Activated CD4-positive, alpha-beta T cell treated with anti-CD3 and anti-CD28 coated beads for 1 hour (primary cell): ENCODE data around the gene SDK1.

Source experiments
- DNase-seq: peaks from one replicate; pipeline ENCODE4 v3.0.0-alpha.2; 2020

SDK1 gene

DNA sequence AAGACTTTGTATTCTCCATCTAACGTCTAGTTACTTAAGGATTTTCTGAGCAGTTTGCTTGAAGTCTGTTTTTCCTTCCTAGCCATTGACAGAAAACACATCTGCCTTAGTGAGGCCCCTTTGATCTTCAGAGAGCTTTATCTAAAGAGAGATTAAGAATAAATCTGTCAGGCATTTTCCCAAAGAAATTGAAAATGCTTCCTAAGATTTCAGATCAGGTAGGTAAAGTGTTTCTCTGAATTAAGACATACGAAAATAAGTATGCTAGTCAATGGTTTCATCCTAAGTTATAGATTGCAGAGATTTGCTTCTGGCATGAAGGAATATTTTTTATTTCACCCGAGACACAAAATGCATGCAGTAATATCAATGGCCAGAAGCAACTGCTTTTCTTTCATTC lies 168.6 kb downstream of the SDK1 start:
- no peak for DNase-seq

DNA sequence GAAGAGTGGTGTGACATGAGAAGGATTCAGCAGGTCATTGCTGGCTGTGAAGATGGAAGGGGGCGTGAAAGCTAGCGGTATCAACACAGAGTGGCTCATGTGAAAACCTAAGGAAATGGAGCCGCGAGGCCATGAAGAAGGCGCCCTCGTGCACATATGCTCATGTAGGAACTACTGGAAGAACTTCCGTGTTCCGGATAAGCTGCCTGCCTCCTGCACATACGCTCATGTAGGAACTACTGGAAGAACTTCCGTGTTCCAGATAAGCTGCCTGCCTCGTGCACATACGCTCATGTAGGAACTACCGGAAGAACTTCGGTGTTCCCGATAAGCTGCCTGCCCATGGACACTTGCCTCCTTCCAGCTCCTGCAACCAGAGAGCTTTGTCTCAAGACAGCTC lies 179.1 kb downstream of the SDK1 start:
- no peak for DNase-seq

DNA sequence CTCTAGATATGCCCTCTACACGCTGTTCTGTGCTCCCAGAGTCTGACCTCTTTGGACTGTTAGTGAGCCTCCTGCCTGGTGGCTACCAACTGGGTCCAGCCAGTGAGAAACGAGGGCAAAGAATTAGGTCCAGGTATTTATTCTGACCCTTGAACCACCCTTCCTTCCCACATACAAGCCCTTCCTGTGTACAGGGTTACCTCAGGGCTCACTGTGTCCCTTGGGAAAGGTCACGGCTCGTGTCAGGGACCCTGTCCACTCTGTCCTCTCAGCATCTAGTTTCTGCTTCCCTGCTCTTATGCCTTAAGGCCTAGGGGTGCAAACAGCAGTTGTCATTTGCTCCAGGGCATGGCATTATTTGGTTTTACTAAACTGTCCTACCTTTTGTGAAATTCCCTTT lies 180.4 kb downstream of the SDK1 start:
- DNase-seq, result no peak

DNA sequence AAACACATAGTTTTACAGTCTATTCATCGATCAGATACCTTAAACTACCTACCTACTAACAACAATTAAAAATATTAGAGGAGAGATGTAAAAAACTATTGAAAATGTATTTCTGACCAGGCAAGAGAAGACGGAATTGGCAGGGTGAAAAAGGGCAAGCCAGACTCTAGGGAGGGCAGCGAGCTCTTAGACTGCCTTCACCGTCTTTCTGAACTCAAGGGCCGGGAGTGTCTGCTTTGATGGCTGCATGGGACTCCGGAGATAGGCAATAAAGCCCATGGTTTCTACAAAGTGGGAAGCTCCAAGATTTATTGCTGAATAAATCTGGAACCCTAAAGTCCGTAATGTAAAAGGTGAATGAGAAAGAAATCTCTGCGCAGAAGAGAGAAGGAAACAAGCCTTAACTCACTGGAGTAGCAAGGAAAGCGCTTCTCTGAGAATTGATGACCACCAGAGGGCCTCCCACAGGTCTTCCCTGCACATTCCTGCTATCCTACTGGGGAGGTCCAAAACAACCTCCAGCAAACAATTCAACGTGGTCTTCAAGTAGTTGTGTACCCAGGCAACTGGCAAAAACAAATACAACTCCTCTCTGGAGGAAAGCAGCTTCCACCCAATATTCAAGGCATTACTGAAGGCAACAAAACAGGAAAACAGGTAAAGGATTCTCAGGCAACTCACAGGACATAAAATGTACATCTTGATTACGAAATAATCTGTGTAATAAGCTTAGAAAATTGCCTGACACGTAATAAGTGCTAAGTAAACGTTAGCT lies 181.3 kb downstream of the SDK1 start:
- no peak for DNase-seq

DNA sequence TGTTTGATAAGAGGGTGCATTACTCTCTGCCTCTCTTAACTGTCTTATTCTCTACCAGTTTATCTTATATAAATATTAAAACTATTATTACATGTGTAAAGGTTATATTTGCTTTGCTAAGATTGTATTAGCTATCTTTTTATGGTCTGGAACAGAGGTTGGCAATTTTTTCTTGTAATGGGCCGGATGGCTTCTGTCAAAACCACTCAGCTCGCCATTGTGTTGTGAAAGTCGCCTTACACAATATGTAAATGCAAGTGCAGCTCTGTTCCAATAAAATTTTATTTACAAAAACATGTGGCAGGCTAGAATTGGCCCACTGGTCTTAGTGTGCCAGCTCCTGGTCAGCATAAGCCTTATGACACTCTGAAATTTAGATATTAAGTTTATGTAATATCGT lies 185.8 kb downstream of the SDK1 start:
- no peak for DNase-seq

DNA sequence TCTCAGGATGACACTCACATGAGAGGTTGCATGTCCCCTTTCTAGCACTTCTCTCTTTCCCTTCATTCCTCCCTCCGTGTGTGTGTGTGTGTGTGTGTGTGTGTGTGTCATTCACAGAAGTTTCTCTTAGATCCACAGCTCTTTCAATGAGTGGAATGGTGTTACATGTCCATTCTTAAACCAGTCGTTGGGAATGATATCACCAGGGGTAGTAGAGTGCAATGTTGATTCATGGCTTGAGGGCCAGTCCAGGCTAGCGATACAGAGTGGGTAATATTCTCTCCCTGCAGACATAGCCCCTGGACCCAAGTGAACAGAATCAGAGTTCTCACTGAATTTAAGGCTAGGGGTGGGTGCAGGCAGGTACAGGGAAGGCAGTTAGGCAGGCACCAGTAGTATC lies 187.8 kb downstream of the SDK1 start:
- no peak for DNase-seq

DNA sequence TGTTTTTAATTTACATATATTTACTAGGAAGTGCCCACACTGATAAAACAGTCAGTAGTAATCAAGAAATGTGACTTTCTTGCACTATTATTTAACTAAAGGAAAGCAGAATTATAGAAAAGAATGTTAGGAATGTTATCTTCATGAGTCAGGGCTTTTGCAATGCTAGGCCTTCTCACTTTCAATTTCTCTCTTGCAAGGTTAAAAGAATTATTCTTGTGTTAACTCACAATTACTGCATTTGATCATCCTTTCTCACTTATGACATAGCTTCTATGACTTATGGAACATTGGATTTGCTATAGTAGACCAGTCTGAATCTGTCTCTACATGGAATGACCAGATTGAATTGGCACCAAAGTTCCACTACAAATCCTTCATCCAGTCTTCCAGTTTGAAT lies 192.4 kb downstream of the SDK1 start:
- DNase-seq, result no peak

DNA sequence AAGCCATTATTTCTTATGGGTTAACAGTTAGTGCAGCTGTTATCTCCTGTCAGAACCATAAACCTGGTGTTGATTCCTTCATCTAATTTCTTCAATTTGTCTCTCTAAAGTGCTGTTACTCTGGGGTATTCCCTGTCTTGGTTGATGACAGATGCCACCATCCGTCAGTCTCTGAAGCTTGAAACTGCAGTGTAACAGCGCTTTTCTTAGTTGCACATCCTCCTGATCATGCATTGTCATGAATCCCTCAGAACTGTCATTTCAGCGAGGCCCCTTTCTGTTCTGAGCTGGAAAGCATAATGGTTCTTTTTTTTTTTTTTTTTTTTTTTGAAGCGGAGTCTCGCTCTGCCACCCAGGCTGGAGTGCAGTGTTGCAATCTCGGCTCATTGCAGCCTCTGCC lies 193.9 kb downstream of the SDK1 start:
- DNase-seq, result no peak

DNA sequence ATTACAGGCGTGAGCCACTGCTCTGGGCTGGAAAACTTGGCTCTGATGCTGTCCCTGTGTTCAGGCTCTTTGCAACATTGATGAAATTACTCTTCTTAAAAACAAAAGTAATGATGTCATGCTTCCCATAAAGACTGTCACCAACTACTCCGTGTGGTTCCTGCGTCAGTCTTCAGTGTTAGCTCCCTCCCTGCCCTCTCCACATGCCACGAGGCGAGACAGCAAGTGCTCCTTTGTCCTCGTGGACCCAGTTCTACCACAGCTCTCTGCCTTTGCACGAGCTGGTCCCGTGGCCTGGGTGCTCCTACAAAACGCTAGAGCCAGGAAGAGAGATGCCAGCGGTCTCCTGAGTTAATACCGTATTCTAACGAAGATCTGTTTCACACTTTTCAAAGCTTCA lies 194.5 kb downstream of the SDK1 start:
- DNase-seq, result no peak

DNA sequence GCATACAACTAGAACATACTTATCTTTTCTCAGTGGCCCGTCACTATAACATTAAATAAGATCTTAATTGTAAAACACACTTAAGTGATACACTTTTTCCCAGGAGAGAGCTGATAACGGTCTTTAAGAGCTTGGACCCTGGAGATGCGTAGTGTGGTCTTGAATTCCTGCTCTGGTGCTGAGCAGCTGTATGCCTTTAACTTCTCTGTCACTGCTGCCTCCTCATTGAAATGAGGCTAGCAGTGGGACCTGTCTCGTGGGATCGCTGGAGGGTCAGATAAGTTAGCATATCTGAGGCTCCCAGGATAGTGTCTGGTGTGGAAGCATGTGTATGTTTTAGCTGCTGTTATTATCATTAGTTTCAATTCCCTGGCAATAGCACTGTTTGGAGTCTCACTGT lies 194.9 kb downstream of the SDK1 start:
- no peak for DNase-seq

DNA sequence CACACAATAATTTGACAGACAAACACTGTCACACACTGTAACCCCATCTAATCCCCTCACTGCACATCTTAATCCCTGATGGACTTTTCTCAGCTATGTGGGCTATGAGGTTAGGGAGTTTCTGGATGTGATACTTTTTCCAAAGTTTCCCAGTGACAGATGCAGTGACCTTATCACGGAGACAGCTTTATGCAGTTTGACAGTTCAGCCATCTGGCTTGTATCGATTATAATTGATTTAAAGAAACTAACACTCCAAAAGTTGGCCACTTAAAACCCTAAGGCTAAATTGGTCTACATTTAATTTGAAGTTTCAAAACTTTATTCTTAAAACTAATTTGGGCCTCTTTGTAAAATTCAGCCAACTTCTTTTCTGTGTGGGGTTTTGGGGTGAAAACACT lies 196.7 kb downstream of the SDK1 start:
- DNase-seq, result no peak

DNA sequence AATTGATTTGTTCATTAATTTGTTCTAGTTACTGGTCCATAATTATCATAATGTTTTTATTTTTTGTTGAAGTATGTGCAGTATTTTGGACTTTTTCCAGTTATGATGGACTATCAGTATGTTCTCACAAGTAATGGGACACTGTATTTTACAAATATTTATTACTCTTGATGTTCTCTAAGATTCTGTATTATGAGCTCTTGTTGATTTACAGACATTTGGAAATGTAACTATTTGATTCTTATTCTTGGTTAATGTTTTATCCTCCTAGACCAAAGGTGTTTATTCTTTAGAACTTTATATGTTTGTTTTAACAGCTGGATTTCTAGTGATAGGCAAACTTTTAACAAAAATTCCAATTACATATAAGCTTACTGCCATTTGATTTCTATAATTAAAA lies 200.6 kb downstream of the SDK1 start:
- DNase-seq, result no peak

DNA sequence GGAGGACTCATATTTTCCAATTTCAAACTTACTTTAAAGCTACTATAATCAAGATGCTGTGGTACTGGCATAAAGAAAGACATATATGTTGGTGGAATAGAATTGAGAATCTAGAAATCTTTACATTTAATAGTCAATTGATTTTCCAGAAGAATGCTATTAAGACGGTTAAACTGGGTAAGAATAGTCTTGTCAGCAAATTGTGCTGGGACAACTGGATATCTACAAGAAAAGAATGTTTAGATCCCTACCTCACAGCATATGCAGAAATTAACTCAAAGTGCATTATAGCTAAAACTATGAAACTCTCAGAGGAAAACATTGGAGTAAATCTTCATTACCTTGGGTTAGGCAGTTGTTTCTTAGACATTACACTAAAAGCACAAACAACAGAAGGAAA lies 203.3 kb downstream of the SDK1 start:
- DNase-seq, result no peak

DNA sequence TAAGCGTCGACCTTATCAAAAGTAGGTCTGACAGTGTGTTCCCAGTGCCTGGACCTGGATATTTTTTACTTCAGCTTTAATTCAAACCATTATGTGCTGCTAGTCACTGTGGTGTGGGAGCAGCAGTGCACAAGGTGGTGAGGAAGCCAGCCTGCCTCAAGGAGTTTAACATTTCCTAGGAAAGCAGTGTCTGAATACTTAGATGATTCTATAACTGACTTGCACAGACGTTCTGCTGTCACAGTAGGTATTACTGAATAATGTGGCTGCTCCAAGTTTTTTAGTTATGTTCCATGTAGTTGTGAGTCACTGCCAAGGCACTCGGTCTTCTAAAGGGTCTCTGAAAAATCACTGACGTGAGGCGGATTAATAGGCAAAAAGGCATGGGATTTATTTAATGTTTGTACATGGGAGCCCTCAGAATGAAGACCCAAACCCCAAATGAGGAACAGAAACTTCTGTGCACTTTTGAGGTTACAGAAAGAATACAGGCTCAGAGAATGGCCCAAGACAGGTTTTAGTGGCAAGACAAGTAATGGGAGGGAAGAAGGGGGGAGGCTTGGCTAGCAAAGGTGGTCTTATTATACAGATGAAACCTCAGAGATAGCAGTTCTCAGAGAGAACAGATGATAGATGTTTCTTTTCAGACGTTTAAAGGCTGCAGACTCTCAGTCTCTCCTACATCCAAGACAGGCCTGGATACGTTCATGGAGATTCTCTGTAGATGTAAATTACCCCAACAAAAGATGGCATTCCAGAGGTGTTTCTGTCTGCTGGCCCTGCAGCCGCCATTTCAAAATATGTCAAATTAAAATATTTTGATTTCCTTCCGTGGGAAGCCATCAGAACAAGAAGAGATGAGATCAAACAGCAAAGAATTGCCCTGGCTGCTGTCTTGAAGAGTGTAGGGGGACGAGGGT lies 209.3 kb downstream of the SDK1 start:
- no peak for DNase-seq

DNA sequence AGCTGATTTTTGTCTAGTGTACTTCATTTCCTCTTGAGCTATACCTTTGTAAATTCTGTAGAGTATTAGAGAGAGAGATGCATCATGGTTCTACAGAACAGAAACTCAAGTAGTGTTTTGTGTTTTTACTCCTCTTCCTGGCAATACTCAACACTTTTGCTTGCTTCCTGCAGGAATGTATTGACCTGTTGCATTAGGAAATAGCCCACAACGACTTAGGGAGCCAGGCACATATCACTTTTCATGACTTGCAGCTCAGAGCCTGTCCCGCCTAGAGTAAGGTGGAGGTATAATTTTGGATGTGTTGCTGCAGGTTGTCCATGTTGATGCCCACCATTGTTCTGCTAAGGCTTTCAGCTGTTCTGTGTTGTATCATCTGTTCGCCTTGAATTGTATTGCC lies 216.3 kb downstream of the SDK1 start:
- DNase-seq, result no peak

DNA sequence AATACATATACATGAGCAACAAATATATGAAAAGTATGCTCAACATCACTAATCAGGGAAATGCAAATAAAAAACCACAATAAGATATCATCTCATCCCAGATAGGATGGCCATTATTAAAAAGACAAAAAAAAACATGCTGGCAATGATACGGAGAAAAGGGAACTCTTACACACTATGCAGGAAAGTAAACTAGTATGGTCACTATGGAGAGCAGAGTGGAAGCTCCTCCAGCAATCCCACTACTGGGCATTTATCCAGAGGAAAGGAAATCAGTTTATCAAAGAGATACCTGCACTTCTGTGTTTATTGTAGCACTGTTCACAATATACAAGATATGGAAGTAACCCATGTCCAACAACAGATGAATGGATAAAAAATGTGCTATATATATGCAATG lies 217.5 kb downstream of the SDK1 start:
- DNase-seq, result no peak

DNA sequence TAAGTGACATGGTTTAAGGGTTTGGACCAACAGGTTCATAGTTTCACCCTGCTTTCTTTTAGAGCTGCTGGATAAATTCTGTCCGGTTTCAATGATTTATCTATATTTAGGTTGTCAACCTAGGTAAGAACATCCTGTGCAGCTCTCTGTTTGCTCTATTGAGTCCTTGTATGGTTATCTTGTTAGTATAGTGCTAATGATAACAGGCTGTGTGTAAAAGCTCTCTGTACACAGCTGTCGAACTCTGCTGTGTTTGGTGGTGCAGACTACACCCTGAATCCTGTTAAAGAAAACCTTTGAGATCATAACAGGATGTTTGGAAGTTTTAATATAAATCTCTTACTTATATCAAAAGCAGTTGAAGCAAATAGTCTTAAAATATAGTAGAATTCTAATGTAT lies 219.2 kb downstream of the SDK1 start:
- no peak for DNase-seq

DNA sequence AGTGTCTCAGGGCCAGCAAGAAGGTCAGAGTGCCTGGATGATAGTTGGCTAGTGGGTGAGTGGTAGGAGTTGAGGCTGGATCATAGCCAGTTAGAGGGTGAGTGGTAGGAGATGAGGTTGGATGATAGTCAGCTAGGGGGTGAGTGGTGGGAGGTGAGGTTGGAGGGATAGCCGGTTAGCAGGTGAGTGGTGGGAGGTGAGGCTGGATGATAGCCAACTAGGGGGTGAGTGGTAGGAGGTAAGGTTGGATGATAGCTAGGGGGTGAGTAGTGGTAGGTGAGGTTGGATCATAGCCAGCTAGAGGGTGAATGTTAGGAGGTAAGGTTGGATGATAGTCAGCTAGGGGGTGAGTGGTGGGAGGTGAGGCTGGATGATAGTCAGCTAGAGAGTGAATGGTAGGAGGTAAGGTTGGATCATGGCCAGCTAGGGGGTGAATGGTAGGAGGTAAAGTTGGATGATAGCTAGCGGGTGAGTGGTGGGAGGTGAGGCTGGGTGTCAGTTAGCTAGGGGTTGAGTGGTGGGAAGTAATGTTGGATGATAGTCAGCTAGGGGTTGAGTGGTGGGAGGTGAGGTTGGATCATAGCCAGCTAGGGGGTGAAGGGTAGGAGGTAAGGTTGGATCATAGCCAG lies 226.6 kb downstream of the SDK1 start:
- DNase-seq, result no peak

DNA sequence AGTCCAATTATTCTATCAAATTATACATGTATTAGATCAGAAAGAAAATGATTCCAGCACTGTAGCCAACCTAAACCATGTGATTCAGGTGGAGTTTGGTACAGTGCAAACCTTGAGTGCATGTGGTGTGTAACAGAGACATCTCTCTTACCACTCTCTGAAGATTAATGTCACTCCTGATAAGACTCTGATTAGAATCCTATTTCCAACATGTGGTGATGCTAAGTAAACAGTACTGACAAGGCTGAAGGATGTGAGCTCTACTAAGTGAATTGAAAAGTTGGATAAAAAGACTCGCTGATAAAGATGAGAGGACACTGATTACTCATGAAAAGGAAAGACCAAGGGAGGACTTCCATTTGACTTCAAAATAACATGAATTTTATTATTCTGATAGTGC lies 232.0 kb downstream of the SDK1 start:
- DNase-seq, result no peak

DNA sequence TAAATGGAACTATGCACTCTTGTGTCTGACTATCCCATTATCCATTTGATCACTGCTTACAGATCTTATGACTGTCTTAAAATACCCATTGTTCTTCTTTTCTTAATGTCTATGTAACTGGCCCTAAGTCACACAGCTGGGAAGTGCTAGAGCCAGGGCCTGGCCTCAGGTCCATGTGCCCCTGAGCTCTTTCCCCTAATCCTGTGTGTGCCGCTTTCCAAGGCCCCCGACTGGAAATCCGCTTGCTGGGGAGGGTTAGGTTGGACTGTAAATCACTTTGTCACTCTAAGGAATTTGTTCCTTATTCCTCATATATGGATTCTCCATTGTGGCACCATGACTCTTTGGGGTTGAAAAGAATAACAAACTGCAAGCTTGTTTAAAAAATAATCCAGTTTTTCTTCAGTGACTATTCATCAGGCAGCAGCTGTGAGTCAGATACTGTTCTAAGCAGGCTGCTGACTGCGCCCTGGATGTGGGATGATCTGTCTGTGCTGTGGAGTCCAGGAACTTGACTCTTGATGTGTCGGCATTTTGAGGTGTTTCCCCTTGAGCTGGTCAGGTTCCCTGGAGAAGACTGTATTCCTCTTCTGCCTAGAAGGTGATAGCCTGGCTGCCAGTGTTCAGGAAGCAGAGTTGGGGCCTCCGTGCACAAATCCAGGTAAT lies 236.3 kb downstream of the SDK1 start:
- DNase-seq, result no peak

DNA sequence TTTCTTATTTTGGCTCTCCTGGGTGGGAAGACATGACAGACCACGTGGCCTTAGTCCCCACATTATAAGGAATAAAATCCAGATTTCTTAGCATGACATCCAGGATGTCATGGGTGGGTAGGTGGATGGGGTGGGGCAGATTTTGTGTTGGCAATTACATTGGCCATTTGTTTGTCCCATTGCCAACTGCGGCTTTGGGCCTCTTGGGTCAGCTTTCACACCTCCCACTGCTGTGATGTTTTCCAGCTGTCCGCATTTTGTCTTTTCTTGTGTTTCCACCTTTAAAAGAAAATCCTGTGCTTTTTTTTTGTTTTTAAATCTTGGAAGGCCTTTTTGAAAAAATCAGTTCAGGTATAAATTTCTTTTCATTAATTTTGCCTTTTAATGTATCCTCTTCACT lies 237.0 kb downstream of the SDK1 start:
- no peak for DNase-seq

DNA sequence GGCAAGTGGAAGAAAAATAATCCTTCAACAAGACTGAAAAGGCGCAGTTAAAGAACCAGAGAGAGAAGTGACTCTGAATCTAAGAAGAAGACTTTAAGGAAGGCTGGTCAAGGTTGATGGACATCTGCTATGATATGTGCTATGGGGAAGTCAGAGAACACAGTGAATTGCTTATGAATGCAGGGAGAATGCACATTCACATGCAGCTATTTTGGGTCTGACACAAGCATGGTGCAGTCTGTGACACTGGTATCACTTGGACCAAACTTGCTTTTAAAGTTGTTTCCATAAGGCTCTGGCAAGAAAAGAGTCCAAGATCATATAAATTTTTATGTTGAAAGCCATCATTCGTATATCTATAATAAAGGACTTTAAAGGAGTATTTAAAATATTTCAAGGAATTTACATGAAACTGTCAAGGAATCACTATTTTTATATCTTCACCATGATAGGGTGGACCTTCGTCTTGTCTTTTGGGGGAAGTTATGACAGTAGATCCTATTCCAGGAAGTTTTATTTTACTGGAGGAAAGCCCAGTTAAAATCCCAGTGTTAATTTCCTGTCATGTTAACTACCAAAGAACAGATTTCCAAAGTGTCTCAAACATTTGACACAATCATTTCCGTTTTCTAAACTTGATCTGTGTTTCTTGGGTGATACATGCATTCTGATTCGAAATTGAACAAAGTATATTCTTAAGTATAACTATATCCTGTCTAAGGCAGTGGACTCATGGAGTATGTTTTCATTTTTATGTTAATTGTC lies 239.6 kb downstream of the SDK1 start:
- no peak for DNase-seq

DNA sequence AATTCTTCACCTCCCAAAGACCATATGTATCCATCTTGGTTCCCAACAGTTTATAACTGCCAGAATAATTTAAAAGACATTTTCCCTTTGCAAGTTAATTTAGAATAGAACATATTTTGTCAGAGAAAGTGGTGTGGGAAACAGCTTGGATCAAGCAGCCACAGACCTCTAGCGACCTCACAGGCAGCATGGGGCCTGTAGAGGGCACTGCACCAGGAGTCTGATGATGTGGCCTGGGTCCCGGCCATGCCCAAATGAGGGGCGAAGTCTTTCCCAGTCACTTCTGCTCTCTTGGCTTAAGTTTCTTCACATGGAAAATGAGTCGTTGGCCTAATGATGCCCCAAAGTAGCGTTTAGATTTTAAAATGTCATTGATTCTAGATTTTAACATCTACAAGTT lies 243.2 kb downstream of the SDK1 start:
- no peak for DNase-seq
